Hematopoietic multipotent progenitor cell treated with erythropoietin and hydrocortisone succinate and interleukin-3 and kit ligand, for 6 days (in vitro differentiated cells): ENCODE data around the gene TEAD1.

Source experiments
- DNase-seq: peaks from one replicate; pipeline ENCODE4 v3.0.0-alpha.2; 2015

The TEAD1 gene

GRCh38 chr11:12817681-12818332, 143.6 kb downstream of the TEAD1 start:
- no peak for DNase-seq

DNA sequence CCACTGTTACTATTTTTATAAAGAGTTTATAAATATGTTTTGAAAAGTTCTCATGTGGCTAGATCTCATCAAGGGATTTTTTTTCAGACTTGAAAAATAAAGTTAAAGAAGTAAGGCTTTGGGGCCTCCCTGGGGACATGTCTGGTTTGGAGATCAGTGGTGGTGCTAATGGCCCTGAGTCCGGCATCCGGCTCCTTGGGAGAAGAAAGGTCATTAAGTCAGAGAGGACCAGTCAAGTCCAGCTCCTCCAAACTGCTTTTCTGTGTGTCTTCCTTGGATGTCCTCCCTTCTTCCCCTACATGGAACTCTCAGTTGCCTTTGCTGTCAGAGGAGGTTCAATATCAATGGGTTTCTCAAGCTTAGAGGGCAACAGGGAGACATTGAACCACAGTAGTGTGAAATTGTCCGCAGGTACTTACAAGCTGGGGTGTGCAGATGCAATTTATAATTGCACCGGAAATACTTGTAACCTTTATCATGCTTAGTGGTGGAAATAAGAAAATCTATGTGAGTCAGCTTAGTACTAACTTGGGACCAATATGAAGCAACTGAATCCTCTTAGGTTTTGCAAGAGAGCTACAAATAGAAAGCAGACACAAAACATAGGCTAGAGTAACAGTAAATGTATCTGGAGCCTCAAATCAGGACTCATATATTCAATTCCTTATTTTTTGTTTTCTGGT, 144.3 kb downstream of the TEAD1 start:
- no peak for DNase-seq

DNA sequence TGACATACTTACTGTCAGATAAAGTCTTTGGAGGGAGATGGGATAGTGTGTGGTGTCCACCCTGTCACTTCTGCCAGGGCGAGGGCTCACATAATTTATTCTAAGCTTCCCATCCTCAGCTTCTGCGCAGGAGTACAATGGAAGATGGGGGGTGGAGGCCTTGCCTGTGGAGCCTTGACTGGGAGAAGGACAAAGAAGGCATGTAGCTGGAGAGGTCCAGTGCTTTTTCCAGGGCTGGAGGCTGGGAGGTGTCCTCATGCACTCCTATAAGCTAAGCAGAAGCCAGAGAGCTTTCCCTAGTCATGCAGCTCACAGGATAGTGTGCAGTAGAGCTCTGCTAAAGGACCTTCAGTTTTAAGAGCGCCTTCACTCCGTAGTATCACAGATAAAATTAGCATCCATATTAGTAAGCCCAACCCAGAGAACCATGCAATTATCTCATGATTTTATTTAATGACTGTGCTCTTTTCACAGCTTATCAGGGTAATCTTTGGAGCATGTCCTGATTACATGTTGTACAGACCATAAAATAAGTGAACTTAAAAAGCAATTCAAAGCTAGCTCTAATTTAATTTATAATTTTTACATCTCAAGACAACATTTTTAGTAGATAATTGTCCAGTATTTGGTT, 148.3 kb downstream of the TEAD1 start:
- no peak for DNase-seq

GRCh38 chr11:12824281-12825041, 150.2 kb downstream of the TEAD1 start:
- no peak for DNase-seq

DNA sequence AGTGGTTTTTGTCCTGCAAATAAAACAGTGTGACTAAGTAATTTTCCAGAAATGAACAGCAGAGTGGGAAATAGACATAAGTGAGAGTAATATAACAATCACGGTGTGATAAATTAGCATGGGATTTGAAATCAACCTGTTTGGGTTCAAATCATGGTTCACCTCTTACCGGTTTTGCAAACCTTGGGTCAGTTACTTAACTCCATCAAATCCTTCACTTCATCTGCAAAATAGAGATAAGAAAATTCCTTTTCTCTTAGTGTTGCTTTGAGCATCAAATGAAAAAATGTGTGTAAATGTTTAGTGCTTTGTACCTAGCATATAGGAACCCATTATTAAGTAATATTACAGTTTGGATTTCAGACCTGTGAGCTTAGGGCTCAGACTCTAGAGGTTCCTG, 152.2 kb downstream of the TEAD1 start:
- DNase-seq: no peak

GRCh38 chr11:12827369-12827768, 153.1 kb downstream of the TEAD1 start:
- no peak for DNase-seq

DNA sequence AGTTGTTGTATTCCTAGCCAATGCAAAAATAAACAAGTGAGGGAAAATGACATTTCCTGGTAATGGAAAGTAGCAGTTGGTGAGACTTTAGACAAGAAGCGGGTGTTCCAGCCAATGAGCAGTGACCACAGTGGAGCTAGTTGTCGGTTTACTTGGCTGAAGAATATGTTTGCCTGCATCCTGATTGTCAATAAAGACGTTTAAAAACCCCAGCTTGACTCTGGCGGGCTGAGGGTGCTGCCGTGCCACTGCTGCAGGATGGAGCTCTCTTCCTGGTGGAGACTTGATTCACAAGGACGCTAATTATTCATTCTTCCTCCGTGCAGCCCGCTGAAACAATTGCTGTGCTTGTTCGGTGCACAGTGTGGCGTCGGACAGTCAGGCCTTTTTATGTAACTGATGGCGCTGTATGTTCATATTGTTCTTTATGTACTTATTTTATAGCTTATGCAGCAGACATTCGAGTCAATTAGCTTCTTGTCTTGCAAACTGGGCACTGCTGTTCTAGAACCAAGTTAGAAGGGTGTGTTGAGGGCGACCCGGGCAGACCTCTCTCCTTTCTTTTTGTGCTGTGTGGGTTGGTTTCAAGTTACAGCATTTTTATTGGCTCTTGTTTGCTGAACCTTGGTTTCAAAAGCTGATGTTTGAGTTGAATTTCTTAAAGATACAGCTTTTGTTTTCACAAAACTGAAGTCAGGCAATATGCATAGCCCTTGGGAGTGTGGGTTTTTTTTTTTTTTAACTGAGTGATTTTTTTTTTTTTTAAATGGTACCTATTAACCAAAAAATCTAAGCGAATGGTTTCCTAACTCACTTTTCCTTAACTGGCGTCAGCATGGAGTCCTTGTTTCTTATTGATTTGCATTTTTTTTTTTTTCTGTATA, 153.9 kb downstream of the TEAD1 start:
- DNase-seq: peak; percentile 22

DNA sequence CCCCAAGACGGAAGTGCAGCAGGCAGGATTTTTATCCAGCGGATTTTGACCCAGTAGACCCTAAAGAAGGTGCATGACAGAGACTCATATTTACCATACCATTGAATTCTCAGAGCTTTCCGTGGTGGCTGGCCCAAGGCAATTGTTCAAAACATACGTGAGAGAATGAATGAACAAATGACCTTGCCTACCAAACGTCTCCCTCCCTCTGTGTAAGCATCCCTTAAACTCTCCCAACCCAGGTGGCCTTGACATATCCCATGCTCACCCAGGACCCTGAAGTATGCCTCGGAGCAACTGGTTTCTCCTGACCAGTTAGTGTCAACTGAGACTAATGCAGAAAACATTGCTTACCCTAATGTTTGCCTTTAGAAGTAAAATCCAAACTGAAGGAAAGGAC, 154.9 kb downstream of the TEAD1 start:
- no peak for DNase-seq

GRCh38 chr11:12829540-12830314, 155.5 kb downstream of the TEAD1 start:
- no peak for DNase-seq

DNA sequence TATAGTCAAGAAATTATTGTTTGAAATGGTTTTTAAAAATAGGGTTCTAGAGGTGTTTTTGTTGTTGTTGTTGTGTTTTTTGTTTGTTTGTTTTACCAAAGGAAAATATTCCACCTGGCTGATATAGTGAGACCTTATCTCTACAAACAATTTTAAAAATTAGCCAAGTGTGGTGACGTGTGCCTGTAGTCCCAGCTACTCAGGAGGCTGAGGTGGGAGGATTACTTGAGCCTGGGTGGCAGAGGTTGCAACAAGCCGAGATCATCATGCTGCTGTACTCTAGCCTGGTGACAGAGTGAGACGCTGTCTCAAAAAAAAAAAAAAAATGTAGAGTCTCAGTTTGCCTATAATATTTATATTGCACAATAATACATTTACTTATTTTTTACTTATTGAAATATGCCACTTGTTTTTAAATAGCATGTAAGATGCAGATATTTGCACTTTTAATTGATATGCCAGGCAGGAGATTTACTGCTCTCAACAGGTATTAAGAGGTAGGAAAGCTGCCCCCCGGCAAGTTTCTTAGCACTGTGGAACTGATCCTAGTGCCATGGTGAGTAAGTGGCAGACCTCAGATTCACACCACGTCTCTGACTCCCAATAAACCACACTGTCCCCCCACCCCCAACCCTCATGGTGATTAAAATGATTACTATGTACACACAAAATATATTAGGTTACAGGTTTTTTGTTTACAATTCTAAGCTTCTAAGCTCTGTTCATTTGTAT, 157.4 kb downstream of the TEAD1 start:
- no peak for DNase-seq

DNA sequence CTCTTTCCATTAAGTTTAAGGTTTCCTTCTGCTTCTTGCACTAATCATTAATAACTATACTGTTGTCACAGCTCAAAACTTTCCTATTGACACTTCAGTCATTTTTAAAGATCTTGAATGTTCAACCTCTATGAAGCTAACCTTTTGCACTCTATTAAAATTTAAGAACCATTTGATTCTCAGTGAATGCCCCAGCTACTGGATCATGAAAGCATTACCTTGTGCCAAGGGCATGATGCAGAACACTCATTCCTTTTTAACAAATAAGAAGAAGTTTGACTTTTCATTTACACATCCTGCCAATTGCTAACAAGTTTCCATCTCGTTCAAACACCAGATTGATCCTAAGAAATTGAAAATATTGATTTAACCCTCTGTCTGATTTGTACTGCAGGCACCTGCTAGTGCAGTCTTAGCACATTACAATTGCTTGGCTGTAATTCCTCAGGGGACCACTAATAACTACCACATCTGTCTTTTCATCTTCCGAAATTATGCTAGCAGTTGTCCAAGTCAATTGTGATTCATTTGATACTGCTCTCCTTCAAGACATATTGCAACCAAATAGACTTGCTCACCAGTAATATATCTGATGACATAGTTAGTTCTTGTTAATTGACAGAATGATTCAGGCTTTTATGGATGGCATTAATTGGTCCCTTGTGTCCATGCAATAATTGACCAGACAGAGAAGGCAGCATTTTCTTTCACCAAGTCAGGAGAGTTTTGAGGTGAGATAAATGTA, 158.4 kb downstream of the TEAD1 start:
- DNase-seq: no peak

- no peak for DNase-seq
These were observed 159.9 kb downstream of the TEAD1 start for GRCh38 chr11:12834166-12834565.

- DNase-seq: no peak
These were observed 160.4 kb downstream of the TEAD1 start for GRCh38 chr11:12834630-12835029.

DNA sequence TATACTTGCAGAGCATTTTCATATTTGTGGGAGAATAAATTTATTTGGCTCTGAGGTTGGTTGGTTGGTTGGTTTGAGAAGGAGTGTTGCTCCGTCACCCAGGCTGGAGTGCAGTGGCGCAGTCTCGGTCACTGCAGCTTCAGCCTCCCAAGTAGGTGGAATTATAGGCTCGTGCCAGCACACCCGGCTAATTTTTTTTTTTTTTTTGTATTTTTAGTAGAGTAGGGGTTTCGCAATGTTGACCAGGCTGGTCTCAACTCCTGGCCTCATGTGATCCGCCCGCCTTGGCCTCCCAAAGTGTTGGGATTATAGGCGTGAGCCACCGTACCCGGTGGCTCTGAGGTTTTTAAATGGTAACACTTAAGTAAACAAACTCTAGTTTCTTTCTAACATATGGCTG, 161.1 kb downstream of the TEAD1 start:
- no peak for DNase-seq

DNA sequence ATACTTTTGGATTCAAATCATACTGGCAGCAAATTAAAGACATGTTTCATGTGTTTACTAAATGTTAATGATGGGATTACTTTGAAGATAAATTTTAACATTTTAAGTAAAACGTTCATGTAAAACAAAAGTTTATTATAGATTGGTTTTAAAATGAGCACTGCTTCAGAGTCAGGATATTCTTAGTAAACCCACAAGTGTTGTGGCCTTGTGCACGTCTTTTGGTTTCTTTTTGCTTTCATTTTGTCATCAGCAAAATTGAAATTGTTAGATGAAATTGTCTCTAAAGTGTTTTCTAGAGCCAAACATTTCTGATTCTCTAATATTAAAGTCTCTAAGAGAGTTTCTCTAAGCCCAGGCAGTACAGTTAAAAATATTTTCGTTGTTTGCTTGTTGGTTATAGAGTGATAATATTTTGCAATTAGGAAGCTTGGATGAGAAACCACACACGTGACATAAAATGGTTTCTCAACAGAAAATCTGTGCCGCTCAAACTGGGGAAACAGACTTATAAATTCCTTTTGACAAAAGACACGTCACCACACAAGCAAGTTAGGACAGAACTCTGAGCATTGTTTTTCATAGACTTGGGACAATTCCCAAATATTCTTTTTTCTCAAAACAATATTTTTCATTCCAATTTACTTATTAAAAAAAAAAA, 164.4 kb downstream of the TEAD1 start:
- DNase-seq: no peak

- no peak for DNase-seq
These were observed 166.8 kb downstream of the TEAD1 start for GRCh38 chr11:12840871-12841660.

- peak; percentile 33 for DNase-seq
These were observed 167.9 kb downstream of the TEAD1 start for GRCh38 chr11:12841946-12842630.
